Measurements from ENCODE around the gene NR2C2AP.

NR2C2AP gene

GRCh38 chr19:19214892-19215291 is 11.7 kb upstream of the NR2C2AP start:
- Histone ChIP-seq H3K9ac (ENCODE audit: low read length in 2 of 2) (no peak overlapping the region), H3K9me3 (ENCODE audit: control insufficient read depth in 2 of 2, low read length in 2 of 2) (no peaks in the 10 kb centered on the region), H3K36me3 (ENCODE audit: control insufficient read depth in 2 of 2, insufficient read depth in 2 of 2, low read length in 2 of 2) (no peaks in the 10 kb centered on the region), H3K27ac (ENCODE audit: low read length) (no peak overlapping the region), H3K27me3 (ENCODE audit: control insufficient read depth in 1 of 2, insufficient read depth in 2 of 2, low read length in 2 of 2) (peaks cover 33 to 38% of the 10 kb centered on the region in 2 donors), H3K4me3 (ENCODE audit: low read length in 2 of 2) (no peak overlapping the region), H3K4me1 (ENCODE audit: control insufficient read depth, insufficient read depth, low read length) (no peaks in the 10 kb centered on the region)

GRCh38 chr19:19214159-19214490 is 10.9 kb upstream of the NR2C2AP start:
- peaks cover 33 to 42% of the 10 kb centered on the region in 2 donors for H3K27me3 ChIP-seq (ENCODE audit: control insufficient read depth in 1 of 2, insufficient read depth in 2 of 2, low read length in 2 of 2)
- H3K9me3 ChIP-seq (ENCODE audit: control insufficient read depth in 2 of 2, low read length in 2 of 2) = no peaks in the 10 kb centered on the region

GRCh38 chr19:19213426-19214158 is 10.4 kb upstream of the NR2C2AP start:
- Histone ChIP-seq H3K36me3 (ENCODE audit: control insufficient read depth in 2 of 2, insufficient read depth in 2 of 2, low read length in 2 of 2) (no peaks in the 10 kb centered on the region), H3K9ac (ENCODE audit: low read length in 2 of 2) (no peak overlapping the region), H3K27me3 (ENCODE audit: control insufficient read depth in 1 of 2, insufficient read depth in 2 of 2, low read length in 2 of 2) (peaks cover 33 to 42% of the 10 kb centered on the region in 2 donors), H3K27ac (ENCODE audit: low read length) (no peak overlapping the region), H3K9me3 (ENCODE audit: control insufficient read depth in 2 of 2, low read length in 2 of 2) (no peaks in the 10 kb centered on the region), H3K4me3 (ENCODE audit: low read length in 2 of 2) (no peak overlapping the region), H3K4me1 (ENCODE audit: control insufficient read depth, insufficient read depth, low read length) (no peaks in the 10 kb centered on the region)

More at GRCh38 chr19:19214159-19214490, 10.9 kb upstream of the NR2C2AP start:
- no peak overlapping the region for H3K4me3 ChIP-seq (ENCODE audit: low read length in 2 of 2)
- H3K9ac ChIP-seq (ENCODE audit: low read length in 2 of 2) = no peak overlapping the region
- H3K27ac ChIP-seq (ENCODE audit: low read length) = no peak overlapping the region
- H3K4me1 ChIP-seq (ENCODE audit: control insufficient read depth, insufficient read depth, low read length) = no peaks in the 10 kb centered on the region
- no peaks in the 10 kb centered on the region for H3K36me3 ChIP-seq (ENCODE audit: control insufficient read depth in 2 of 2, insufficient read depth in 2 of 2, low read length in 2 of 2)

- peaks cover 36 to 43% of the 10 kb centered on the region in 2 donors for H3K27me3 ChIP-seq (ENCODE audit: control insufficient read depth in 1 of 2, insufficient read depth in 2 of 2, low read length in 2 of 2)
Measured at GRCh38 chr19:19212916-19213315, 9.7 kb upstream of the NR2C2AP start.

GRCh38 chr19:19211499-19212420 is 8.5 kb upstream of the NR2C2AP start, which contains the start of gene NCAN:
NCAN (plus strand) TSS chr19:19211958; CDS start chr19:19216954, 4,996 bp downstream.
- no peaks in the 10 kb centered on the region for H3K9me3 ChIP-seq (ENCODE audit: control insufficient read depth in 2 of 2, low read length in 2 of 2)
- H3K36me3 ChIP-seq (ENCODE audit: control insufficient read depth in 2 of 2, insufficient read depth in 2 of 2, low read length in 2 of 2) = no peaks in the 10 kb centered on the region
- no peak within 1 kb of the TSS for H3K27ac ChIP-seq (ENCODE audit: low read length)
- no peak within 1 kb of the TSS for H3K9ac ChIP-seq (ENCODE audit: low read length in 2 of 2)
- H3K4me3 ChIP-seq (ENCODE audit: low read length in 2 of 2) = no peak within 1 kb of the TSS
- peaks cover 43 to 53% of the 10 kb centered on the region in 2 donors for H3K27me3 ChIP-seq (ENCODE audit: control insufficient read depth in 1 of 2, insufficient read depth in 2 of 2, low read length in 2 of 2)
- no peaks in the 10 kb centered on the region for H3K4me1 ChIP-seq (ENCODE audit: control insufficient read depth, insufficient read depth, low read length)

More at GRCh38 chr19:19212916-19213315, 9.7 kb upstream of the NR2C2AP start:
- no peaks in the 10 kb centered on the region for H3K4me1 ChIP-seq (ENCODE audit: control insufficient read depth, insufficient read depth, low read length)
- H3K9me3 ChIP-seq (ENCODE audit: control insufficient read depth in 2 of 2, low read length in 2 of 2) = no peaks in the 10 kb centered on the region
- no peak overlapping the region for H3K27ac ChIP-seq (ENCODE audit: low read length)
- no peak overlapping the region for H3K4me3 ChIP-seq (ENCODE audit: low read length in 2 of 2)
- no peaks in the 10 kb centered on the region for H3K36me3 ChIP-seq (ENCODE audit: control insufficient read depth in 2 of 2, insufficient read depth in 2 of 2, low read length in 2 of 2)
- H3K9ac ChIP-seq (ENCODE audit: low read length in 2 of 2) = no peak overlapping the region

GRCh38 chr19:19209372-19209771 is 6.2 kb upstream of the NR2C2AP start:
- Histone ChIP-seq H3K27me3 (ENCODE audit: control insufficient read depth in 1 of 2, insufficient read depth in 2 of 2, low read length in 2 of 2) (peaks cover 43 to 49% of the 10 kb centered on the region in 2 donors), H3K4me3 (ENCODE audit: low read length in 2 of 2) (no peak overlapping the region), H3K9ac (ENCODE audit: low read length in 2 of 2) (no peak overlapping the region), H3K4me1 (ENCODE audit: control insufficient read depth, insufficient read depth, low read length) (no peaks in the 10 kb centered on the region), H3K9me3 (ENCODE audit: control insufficient read depth in 2 of 2, low read length in 2 of 2) (no peaks in the 10 kb centered on the region), H3K36me3 (ENCODE audit: control insufficient read depth in 2 of 2, insufficient read depth in 2 of 2, low read length in 2 of 2) (no peaks in the 10 kb centered on the region), H3K27ac (ENCODE audit: low read length) (no peak overlapping the region)

GRCh38 chr19:19207637-19208572 is 4.7 kb upstream of the NR2C2AP start:
- no peak overlapping the region for H3K9ac ChIP-seq (ENCODE audit: low read length in 2 of 2)
- no peak overlapping the region for H3K27ac ChIP-seq (ENCODE audit: low read length)
- H3K27me3 ChIP-seq (ENCODE audit: control insufficient read depth in 1 of 2, insufficient read depth in 2 of 2, low read length in 2 of 2) = peaks cover 31 to 37% of the 10 kb centered on the region in 2 donors

GRCh38 chr19:19206938-19207337 is 3.7 kb upstream of the NR2C2AP start:
- Histone ChIP-seq H3K9me3 (ENCODE audit: control insufficient read depth in 2 of 2, low read length in 2 of 2) (no peaks in the 10 kb centered on the region), H3K4me1 (ENCODE audit: control insufficient read depth, insufficient read depth, low read length) (peaks cover 10% of the 10 kb centered on the region), H3K27me3 (ENCODE audit: control insufficient read depth in 1 of 2, insufficient read depth in 2 of 2, low read length in 2 of 2) (peaks cover 21 to 30% of the 10 kb centered on the region in 2 donors), H3K27ac (ENCODE audit: low read length) (no peak overlapping the region), H3K4me3 (ENCODE audit: low read length in 2 of 2) (no peak overlapping the region), H3K36me3 (ENCODE audit: control insufficient read depth in 2 of 2, insufficient read depth in 2 of 2, low read length in 2 of 2) (no peaks in the 10 kb centered on the region), H3K9ac (ENCODE audit: low read length in 2 of 2) (no peak overlapping the region)

More at GRCh38 chr19:19207637-19208572, 4.7 kb upstream of the NR2C2AP start:
- no peaks in the 10 kb centered on the region for H3K36me3 ChIP-seq (ENCODE audit: control insufficient read depth in 2 of 2, insufficient read depth in 2 of 2, low read length in 2 of 2)
- no peak overlapping the region for H3K4me3 ChIP-seq (ENCODE audit: low read length in 2 of 2)
- H3K9me3 ChIP-seq (ENCODE audit: control insufficient read depth in 2 of 2, low read length in 2 of 2) = no peaks in the 10 kb centered on the region
- H3K4me1 ChIP-seq (ENCODE audit: control insufficient read depth, insufficient read depth, low read length) = peaks cover 3% of the 10 kb centered on the region

- peaks cover 12 to 22% of the 10 kb centered on the region in 2 donors for H3K27me3 ChIP-seq (ENCODE audit: control insufficient read depth in 1 of 2, insufficient read depth in 2 of 2, low read length in 2 of 2)
- no peak overlapping the region for H3K9ac ChIP-seq (ENCODE audit: low read length in 2 of 2)
- no peak overlapping the region for H3K4me3 ChIP-seq (ENCODE audit: low read length in 2 of 2)
- no peaks in the 10 kb centered on the region for H3K9me3 ChIP-seq (ENCODE audit: control insufficient read depth in 2 of 2, low read length in 2 of 2)
- no peak overlapping the region for H3K27ac ChIP-seq (ENCODE audit: low read length)
- no peaks in the 10 kb centered on the region for H3K36me3 ChIP-seq (ENCODE audit: control insufficient read depth in 2 of 2, insufficient read depth in 2 of 2, low read length in 2 of 2)
- peaks cover 10% of the 10 kb centered on the region for H3K4me1 ChIP-seq (ENCODE audit: control insufficient read depth, insufficient read depth, low read length)
Measured at GRCh38 chr19:19205416-19206410, 2.5 kb upstream of the NR2C2AP start.
